Myocyte (in vitro differentiated cells): ENCODE measurements around the gene TTLL1. TPM values are rescaled to one million over a fixed set of nuclear protein-coding genes. Genes with fewer than 3 reads are reported as not detected.

ENCODE experiments used
- DNase-seq: peaks from one replicate; pipeline ENCODE4 v3.0.0-alpha.2; 2012; ENCODE audit warnings: low read depth
- polyA plus RNA-seq: library from polyadenylated mRNA; unstranded; fragments of >200 nt; gene quantifications from one replicate; pipeline ENCODE4 v1.2.1, GENCODE V29; 2012; ENCODE audit warnings: missing spikeins
- total RNA-seq: library from RNA; depleted of rRNA; stranded (reverse); fragments of >200 nt; gene quantifications from 2 replicates; pipeline ENCODE4 v1.2.3, GENCODE V29; 2014

TTLL1 gene
- 10.6 and 10.8 TPM in 2 replicates for total RNA-seq
- polyA plus RNA-seq = 23.2 TPM

- DNase-seq = peak; percentile 87
These were observed at the start of gene TTLL1 for GRCh38 chr22:43088984-43089717. TSS of gene TTLL1 (minus strand) at chr22:43089391. CDS start at chr22:43075586, 13,805 bp downstream.

- no peak for DNase-seq
These were observed 47.6 kb upstream of the TTLL1 start for GRCh38 chr22:43136801-43137200.

- DNase-seq = peak; percentile 20
These were observed 47.1 kb upstream of the TTLL1 start for GRCh38 chr22:43136255-43136654.

- no peak for DNase-seq
These were observed 46.4 kb upstream of the TTLL1 start for GRCh38 chr22:43135565-43135964.

GRCh38 chr22:43134553-43134952, 45.4 kb upstream of the TTLL1 start:
- no peak for DNase-seq

GRCh38 chr22:43133401-43133800, 44.2 kb upstream of the TTLL1 start:
- peak; percentile 71 for DNase-seq

- no peak for DNase-seq
These were observed 42.7 kb upstream of the TTLL1 start for GRCh38 chr22:43131773-43132501.

GRCh38 chr22:43129426-43130425, 40.5 kb upstream of the TTLL1 start:
- no peak for DNase-seq

GRCh38 chr22:43128928-43129424, 39.8 kb upstream of the TTLL1 start:
- DNase-seq = peak; percentile 22

- DNase-seq = no peak
These were observed 38.9 kb upstream of the TTLL1 start for GRCh38 chr22:43128116-43128515.

- no peak for DNase-seq
These were observed 38.1 kb upstream of the TTLL1 start for GRCh38 chr22:43127166-43127908.

GRCh38 chr22:43126501-43127165, 37.4 kb upstream of the TTLL1 start:
- peak; percentile 33 for DNase-seq

- no peak for DNase-seq
These were observed 29.8 kb upstream of the TTLL1 start for GRCh38 chr22:43118953-43119458.

GRCh38 chr22:43118024-43118849, 29.0 kb upstream of the TTLL1 start:
- no peak for DNase-seq

GRCh38 chr22:43116932-43117331, 27.7 kb upstream of the TTLL1 start:
- DNase-seq = no peak

GRCh38 chr22:43114958-43115357, 25.8 kb upstream of the TTLL1 start:
- DNase-seq = no peak

GRCh38 chr22:43113526-43114251, 24.5 kb upstream of the TTLL1 start:
- no peak for DNase-seq
